ENCODE data around the gene DGKG. TPM values are rescaled to one million over a fixed set of nuclear protein-coding genes. Genes with fewer than 3 reads are reported as not detected.

Gene DGKG
- total RNA-seq, 2 donors from 2014 or later = 0.17 to 0.64 TPM

- no peaks in the 10 kb centered on the region for H3K36me3 ChIP-seq
- intact Hi-C loops (cut with DNase I) = no loop called here
- no peak for DNase-seq
- no peaks in the 10 kb centered on the region for H3K9me3 ChIP-seq
- H3K4me3 ChIP-seq = no peak overlapping the region
- no peak overlapping the region for H3K27ac ChIP-seq
- H3K9ac ChIP-seq (ENCODE audit: low read depth in 2 of 2, low read length in 2 of 2) = no peak overlapping the region
- H3K27me3 ChIP-seq = no peaks in the 10 kb centered on the region
- no peaks in the 10 kb centered on the region for H3K4me1 ChIP-seq
- no peak for TF ChIP-seq CTCF (IDR thresholded peaks at IDR 0.05)
These were observed 147.4 kb downstream of the DGKG start for GRCh38 chr3:186214670-186215069.

DNA sequence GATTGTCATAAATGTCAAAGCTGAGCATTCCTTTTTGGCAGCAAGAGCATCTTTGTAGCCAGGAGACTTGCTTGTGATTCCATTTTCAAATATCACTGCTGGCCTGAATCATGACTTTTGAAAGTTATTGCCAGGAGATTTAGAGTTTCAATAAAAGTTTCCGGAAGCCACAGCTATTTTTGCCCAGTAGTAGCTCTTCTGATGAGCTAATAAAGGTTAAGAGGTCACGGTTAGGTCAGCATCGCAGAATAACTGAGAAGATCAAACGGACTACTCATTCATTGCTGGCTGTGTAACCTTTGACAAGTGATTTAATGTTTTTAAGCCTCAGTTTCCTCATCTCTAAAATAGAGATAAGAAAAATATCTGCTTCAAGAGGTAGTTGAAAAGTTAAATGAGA, 148.1 kb downstream of the DGKG start:
- no peak for DNase-seq
- Histone ChIP-seq H3K9me3 (no peaks in the 10 kb centered on the region), H3K4me1 (no peaks in the 10 kb centered on the region), H3K36me3 (no peaks in the 10 kb centered on the region), H3K27ac (no peak overlapping the region), H3K4me3 (no peak overlapping the region), H3K27me3 (no peaks in the 10 kb centered on the region), H3K9ac (ENCODE audit: low read depth in 2 of 2, low read length in 2 of 2) (no peak overlapping the region)
- no peak for TF ChIP-seq CTCF (IDR thresholded peaks at IDR 0.05)
- intact Hi-C loops (cut with DNase I) = no loop called here

GRCh38 chr3:186212611-186213010, 149.4 kb downstream of the DGKG start:
- DNase-seq = no peak
- no peak overlapping the region for H3K27ac ChIP-seq
- no peak overlapping the region for H3K4me3 ChIP-seq
- no peak overlapping the region for H3K9ac ChIP-seq (ENCODE audit: low read depth in 2 of 2, low read length in 2 of 2)
- no peaks in the 10 kb centered on the region for H3K9me3 ChIP-seq
- no peak for TF ChIP-seq CTCF (IDR thresholded peaks at IDR 0.05)
- H3K27me3 ChIP-seq = no peaks in the 10 kb centered on the region
- H3K36me3 ChIP-seq = no peaks in the 10 kb centered on the region
- H3K4me1 ChIP-seq = no peaks in the 10 kb centered on the region
- intact Hi-C loops (cut with DNase I) = no loop called here

GRCh38 chr3:186210852-186211500, 151.1 kb downstream of the DGKG start:
- Histone ChIP-seq H3K36me3 (no peaks in the 10 kb centered on the region), H3K4me1 (no peaks in the 10 kb centered on the region), H3K4me3 (no peak overlapping the region), H3K27me3 (no peaks in the 10 kb centered on the region), H3K9ac (ENCODE audit: low read depth in 2 of 2, low read length in 2 of 2) (no peak overlapping the region), H3K9me3 (no peaks in the 10 kb centered on the region), H3K27ac (peak overlapping the region; percentile 2)
- no peak for TF ChIP-seq CTCF (IDR thresholded peaks at IDR 0.05)
- no peak for DNase-seq
- intact Hi-C loops (cut with DNase I) = no loop called here

DNA sequence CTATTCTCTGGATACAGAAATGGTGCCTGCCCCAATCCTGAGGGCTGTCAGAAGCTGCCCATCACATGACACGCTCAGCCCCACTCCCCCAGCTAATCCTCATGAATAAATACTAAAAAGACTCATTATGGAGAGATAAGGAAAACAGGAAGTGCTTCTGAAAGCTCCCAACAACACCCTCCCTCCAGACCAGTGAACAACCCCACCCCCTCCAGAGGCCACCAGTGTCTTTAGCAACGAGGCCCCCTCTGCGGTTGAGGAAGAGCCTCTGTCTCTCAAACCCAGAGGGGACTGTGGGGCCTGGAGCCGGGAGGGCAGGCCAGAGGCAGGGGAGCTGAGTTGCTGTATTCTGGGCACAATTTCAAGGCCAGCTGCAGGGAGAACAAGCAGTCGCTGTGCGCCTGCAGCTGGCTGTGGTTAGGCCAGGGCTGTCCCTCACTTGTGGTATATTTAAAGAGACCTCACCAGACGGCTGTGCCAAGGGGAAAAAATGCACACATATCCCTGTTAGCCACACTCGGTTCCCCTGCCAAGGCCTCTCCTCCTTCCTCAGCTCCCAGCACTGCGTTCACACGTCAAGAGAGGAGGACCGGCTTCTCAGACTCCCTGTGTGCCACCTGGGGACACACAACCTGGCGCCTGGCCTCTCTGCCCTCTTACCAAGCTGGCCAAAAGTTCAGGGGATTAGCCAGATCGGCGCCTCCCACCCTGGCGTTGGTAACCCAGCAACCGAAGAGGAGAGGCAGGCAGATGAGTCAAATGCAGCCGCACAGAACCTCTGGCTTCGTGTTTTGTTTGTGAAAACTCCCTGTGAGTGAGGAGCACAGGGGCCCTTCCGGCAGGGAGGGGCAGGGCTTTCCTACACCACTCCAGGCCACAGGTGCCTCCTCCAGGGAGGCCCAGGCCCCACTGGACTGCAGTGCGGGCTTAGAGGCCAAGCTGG, 152.0 kb downstream of the DGKG start:
- no peak for TF ChIP-seq CTCF (IDR thresholded peaks at IDR 0.05)
- peak overlapping the region; percentile 12 for H3K9ac ChIP-seq (ENCODE audit: low read depth in 2 of 2, low read length in 2 of 2)
- intact Hi-C loops (cut with DNase I) = no loop called here
- no peaks in the 10 kb centered on the region for H3K36me3 ChIP-seq
- peak overlapping the region; percentile 2 for H3K27ac ChIP-seq
- no peak overlapping the region for H3K4me3 ChIP-seq
- peak; percentile 29 for DNase-seq
- H3K27me3 ChIP-seq = no peaks in the 10 kb centered on the region
- no peaks in the 10 kb centered on the region for H3K9me3 ChIP-seq
- H3K4me1 ChIP-seq = no peaks in the 10 kb centered on the region
